Amniotic epithelial cell (primary cell): ENCODE results near the gene CORO7.

Source experiments
- DNase-seq: peaks from one replicate; pipeline ENCODE4 v3.0.0-alpha.2; 2010; ENCODE audit warnings: low read depth

CORO7 gene

DNA sequence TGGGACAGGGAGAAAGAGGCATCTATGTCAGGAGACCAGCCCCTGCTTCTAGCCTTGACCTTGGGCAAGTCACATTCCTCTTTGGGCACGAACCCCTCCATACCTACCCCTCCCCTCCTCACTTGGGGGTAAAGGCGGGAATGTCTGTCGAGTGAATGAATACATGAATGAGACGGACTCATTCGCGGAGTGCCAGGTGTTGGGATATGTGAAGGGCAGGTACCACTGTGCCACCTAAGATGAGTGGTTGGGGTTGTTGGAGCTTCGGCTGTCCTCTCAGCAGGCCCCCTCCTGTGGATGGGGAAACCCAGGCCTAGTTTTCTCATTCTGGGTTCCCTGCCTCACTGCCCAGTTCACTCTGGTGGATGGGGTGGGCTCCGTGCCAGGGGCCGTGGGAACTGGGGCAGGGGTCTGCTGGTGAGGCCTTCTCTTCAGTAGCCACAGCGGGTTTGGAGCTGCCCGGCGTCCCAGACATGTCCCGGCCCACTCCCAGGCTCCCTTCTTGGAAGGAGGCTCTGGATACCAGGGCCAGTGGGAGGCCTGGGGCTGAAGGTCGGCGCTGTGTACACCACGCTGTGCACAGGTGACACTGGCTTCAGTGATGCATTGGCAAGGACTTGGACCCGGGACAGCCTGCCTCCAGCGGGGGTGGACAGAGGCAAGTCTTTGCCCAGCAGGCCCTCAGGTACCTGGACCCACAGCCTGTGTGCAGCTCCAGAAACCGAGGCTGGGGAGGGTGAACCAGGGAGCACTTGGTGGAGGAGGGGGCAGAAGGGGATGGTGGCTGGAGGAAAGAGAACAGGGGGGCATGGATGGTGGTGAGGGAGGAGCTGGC is 94.9 kb downstream of the CORO7 start:
- no peak for DNase-seq

DNA sequence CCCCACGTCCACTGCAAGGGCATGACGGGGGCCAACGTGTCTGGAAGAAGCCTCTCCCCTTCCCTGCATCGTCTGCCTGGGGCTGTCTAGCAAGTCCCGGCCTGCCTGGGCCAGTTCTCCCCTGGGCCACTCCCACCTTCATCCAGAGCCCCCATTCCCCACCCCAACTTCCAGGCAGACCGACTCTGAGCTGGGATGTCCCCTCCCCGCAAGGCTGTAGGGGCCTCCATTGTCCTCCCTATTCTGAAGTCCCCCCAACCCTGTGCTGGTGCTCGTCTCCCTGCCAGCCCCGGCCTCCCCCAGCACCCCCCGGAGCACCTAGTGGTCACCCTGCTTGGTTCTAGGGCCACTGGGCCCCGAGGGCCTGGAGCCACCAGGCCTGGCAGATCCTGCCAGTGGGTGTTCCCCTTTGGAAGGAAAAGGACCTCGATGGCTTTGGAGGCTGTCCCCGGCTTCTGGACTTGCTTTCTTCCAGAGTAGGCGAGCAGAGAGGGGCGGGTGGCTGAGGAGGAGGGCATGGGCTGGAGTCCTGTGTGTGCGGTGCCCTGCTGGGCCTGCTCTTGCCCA is 95.7 kb downstream of the CORO7 start:
- no peak for DNase-seq

DNA sequence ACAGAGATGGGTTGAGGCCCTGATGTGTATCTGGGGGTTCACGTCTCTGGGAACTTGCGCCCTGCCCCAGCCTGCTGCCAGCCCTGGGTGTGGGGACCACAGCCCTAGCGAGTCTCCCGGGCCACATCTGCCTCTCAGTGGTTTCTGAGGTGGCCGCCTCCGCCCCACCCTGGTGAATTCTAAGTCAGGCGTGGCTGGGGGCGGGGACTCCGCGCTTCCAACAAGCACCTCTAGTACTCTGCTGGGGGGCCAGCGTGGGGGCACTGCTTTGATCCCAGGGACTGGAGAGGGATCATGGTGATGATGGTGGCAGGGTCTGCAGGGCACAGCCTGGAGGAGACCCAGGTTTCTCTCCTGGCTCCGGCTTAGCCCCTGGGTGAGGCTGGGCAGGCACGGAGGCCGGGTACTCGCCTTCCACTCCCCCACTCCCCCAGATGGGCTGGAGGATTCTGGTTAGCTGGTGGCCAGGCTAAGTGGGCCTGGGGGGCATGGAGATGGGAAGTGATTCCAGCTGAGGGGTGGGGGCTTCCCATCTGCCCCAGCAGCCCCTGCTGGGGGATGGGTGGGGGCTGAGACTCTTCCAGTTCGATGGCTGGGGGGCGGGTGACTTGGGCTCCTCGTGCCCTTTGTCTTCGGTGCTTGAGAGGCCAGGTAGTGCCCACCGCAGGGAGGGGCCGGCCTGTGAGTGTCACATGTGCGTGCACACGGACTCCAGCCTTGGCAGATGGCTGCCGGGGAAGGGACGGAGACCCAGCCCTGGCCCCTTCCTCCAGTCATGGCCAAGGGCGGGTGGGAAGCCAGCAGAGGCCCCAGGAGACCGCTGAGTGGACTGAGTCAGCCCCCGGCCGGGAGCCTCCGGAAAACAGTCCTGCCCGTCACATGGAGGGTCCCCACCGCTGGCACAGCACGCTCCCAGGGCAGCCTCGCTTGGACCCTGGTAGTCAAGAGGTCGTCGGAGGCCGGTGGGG is 96.7 kb downstream of the CORO7 start:
- no peak for DNase-seq

DNA sequence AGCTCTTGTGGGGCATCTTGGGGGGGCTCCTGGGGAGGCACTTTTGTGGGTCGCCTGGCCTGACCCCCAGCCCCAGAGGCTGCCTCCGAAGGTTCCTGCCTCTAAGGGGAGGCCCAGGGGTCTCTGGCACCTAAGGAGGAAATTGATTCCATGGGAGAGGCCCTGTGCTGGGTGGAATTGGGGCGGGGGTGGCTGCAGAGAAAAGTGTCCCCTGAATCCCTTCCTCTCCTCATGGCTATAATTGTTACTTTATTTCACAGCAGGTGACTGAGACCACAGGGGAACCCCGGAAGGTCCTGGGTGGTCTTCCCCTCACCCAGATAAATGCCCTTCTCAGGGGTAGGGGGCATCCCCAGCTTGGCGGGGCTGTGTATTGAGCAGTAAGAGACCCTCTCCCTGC is 97.4 kb downstream of the CORO7 start:
- no peak for DNase-seq

DNA sequence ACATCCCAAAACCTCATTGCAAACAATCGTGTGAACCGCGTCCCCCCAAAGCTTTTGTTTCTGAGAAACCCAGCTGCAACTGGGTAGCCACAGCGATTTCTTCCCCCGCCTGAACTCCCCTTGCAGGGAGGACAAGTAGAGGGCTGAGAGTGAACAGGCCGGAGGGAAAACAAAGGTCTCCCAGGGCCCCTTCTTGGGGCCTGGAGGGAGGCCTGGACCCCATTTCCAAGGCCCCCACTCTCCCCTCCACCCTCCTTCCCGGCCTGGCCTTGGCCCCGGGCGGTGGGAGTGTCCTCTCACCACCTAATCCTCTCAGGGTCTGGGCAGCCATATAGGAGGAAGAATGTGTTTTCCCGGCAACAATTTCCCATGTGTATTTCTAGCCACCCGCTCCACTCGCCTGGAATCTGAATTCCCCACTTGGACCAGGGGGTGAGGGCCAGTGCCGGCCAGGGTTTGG is 97.9 kb downstream of the CORO7 start:
- DNase-seq, result no peak

DNA sequence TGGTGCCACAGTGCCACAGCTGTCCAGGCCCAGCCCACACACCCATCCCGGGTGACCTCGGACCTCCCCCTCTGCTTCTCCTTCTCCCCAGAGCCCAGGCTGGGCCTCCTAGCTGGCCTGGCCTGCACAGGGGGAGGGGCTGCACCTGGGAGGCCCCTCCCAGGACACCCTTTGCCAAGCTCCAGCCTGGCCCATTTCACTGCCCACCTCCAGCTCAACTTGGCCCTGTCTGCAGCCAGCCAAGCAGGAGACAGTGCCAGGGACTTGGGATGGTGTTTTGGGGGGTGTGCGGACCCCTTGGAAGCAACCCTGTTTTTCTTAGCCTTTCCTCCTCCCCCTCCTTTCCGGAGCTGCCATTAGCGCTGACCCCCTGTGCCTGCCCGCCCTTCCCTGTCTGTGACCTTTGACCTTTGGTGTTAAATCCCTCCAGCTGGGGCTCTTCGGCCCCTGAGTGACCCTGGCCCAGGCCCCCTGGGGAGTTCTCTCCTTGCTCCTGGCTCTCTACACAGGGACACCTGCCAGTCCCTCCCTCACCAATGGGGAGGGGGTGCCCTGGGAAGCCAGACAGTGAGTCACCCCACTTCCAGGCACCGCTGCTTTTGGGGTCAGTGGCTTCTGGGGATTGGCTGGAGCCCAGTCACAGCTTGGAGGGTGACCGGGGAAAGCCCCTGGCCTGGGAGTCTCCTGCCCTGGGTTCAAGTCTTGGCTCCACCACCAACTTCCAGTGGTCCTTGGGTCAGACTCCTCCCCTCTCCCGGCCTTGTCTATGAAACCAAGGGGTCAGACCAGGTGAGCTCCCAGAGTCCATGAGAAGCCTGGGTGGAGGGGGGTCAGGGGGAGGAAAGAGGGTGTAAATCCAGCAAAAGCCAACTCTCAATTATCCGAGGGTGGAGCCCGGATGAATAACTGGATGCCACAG is 98.6 kb downstream of the CORO7 start:
- DNase-seq, result no peak

DNA sequence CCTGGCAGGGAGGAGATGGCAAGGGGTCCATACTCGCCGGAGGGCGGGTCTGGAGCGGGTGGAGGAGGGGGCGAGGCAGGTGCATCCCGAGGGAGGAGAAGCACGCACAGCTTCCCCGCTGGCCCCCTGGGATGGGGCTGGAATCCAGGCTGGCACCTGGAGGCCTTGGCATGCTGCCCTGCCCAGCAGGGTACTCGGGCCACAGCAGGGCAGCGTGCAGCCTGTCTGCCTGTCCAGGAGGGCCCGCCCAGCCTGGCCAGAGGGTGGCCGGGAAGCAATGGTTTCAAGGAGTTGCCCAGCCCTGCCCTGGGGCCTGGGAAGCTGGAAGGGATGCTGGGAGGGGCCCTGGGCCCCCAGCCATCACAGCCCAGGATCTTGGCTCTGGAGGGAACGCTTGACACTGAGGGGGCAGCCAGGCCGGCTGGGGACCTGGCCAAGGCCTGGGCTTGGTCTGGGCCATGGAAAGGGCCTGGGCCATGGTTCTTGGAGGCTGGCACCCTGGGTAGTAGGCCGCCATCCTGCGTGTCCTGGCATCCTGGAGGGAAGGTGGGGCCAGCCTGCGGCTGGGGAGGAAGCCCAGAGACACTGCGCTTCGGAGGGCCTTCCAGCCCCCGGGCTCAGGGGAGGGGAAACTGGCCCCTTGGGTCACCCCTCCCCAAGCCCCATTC is 99.4 kb downstream of the CORO7 start:
- DNase-seq, result no peak

DNA sequence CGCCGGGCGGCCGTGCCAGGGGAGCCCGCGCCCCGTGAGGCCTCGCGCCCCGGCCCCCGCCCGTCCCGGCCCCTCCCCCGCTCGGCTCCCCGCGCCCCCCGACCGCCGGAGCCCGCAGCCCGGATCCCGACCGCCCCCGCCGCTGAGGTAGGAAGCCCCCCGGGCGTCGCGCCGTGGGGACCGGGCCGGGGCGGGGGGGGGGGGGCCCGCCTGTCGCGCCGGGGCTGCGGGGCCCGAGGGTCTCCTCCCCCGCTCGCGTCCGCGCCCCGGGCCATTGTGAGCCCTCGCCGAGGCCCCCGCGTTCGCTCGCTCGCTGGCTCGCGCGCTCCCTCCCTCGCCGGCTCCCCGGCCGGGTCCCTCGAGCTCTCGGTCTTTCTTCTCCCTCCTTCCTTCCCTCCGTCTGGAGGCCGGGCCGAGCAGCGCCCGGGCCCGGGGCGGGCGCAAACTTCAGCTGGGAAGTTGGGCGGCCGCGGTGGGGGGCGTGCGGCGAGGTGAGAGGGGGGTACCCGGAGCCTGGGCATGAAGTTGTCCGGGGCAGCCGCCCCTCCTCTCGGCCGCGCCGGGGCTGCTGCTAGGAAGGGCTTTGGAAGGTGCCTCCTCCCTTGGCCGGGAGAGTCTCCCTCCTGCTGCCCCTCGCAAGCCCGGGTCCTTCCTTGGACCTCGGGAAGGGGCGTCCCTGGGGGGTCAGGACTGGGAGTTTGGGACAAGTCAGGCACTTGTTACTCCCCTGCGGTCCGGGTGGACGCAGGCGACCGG is 100.1 kb downstream of the CORO7 start:
- no peak for DNase-seq

DNA sequence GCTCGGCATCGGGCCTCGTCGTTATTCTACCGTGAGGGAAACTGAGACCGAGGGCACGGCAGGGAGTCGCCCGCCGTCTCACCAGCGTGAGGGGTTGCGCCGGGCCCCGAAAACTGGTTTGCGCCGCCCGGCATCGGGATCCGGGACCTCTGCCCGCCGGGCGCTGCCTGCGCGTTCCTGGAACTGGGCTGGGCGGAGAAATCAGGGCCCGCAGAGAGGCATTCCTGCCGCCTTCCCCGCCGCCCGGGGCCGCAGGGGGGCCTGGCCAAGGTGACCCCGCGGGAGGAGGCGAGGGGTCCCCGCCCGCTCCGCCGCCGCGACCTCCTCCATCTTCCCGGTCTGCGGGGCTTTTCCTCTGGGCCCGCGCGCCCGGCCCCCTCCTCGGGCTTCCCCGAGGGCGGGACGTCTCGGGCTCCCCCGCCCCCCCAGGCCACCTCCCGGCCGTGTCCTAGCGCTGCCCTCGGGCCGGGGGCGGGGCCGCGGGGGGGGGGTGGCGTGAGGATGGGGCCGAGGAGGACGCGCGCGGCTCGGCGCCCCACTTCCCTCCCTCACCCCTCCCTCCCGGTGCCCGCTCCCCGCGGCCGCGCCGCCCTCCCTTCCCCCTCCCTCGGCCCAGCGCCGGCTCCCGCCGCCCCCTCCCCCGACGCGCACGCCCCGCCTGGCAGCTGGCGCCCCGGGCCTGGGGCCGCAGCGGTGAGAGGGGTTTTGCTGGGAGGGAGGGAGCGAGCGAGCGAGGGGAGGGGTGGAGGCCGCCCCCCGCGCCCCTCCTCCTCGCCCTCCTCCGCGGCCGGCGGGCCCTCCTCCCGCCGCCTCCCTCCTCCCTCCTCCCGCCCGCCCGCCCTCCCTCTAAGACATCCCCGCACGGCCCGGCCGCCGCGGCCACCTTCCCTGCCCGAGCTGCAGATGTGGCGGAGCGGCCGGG is 100.9 kb downstream of the CORO7 start, which contains the start of gene GLIS2:
GLIS2 (plus strand) TSS at position 882 of the 922 bp plus-strand sequence. CDS start 16,214 bp downstream, outside the sequence.
- DNase-seq, result peak; percentile 80

DNA sequence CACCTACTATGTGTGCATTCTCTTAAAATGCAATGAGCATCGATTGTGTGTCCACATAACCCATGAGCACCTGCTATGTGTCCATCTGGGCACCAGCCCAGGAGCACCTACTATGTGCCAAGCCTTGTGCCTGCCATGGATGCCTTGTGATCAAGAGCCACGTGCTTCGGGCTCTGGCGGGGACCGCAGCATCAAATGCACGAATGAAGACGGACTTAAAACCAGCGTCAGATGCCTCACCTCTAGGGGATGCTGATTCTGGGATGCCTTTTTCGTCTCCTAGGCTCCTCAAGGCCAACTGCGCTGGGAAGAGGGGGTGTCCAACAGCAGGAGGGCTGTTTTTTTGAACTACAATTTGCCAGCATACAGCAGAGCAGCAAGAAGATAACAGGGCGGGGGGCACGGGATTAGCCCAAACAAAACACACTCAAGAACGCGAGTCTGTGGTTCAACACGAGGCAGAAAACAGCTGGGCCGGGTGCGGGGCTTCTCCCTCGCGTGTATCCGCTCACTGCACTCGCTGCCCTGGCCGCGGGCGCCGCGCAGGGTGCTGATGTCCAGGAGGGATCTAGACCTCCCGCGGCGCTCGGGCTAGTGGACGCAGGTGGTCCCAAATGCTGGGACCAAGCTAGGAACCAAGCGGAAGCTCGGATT is 101.7 kb downstream of the CORO7 start:
- DNase-seq, result peak; percentile 52

DNA sequence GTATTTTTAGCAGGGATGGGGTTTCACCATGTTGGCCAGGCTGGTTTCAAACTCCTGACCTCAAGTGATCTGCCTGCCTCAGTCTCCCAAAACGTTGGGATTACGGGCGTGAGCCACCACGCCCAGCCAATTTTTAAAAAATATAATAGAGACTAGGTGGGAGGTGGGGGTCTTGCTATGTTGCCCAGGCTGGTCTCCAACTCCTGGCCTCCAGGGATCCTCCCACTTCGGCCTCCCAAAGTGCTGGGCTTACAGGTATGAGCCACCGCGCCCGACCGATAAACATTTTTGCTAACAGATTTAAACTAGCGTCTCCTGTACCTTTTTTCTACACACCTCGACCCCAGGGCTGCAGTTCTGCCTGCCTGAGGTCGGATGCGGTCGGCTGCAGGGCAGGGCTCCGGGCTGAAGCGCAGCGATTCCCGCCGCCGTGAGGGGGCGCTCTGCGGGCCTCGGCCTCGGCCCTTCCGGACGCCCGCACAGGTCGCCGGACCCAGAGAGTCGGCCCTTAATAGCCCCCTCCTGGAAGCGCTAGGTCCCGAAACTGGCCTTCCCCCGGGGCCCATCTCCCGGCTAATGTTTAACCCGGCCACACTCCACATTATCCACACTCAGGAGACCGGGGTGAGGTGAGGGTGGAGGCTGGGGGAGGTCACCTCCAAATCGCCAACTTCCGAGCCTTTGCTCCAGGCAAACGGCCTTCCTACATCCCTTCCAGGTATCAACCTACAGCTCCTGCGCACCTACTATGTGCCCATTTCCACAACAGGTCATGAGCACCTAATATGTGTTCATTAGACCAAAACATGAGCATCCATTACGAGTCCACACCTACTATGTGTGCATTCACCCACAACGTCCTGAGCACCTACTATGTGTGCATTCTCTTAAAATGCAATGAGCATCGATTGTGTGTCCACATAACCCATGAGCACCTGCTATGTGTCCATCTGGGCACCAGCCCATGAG is 102.5 kb downstream of the CORO7 start:
- DNase-seq, result peak; percentile 50

DNA sequence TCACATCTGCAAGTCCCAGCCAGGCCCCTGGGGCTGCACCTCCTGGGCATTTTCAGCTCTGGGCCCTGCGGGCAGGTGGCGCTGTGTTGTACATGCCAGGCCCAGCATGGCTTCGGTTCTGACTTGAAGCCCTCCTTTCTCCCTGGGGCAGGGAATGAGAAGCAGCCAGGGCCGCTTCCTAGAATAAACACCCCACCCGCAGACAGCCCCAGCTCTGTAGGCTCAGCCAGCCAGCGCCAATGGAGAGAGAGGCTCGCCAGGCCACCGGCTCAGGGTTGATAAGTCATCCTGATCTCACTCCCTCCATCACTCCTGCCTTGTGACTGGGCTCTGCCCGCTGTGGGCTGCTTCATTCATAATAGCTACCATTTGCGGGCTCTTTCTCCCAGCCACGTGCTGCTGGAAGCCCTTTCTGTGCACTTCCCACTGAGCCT is 106.5 kb downstream of the CORO7 start:
- DNase-seq, result peak; percentile 84

DNA sequence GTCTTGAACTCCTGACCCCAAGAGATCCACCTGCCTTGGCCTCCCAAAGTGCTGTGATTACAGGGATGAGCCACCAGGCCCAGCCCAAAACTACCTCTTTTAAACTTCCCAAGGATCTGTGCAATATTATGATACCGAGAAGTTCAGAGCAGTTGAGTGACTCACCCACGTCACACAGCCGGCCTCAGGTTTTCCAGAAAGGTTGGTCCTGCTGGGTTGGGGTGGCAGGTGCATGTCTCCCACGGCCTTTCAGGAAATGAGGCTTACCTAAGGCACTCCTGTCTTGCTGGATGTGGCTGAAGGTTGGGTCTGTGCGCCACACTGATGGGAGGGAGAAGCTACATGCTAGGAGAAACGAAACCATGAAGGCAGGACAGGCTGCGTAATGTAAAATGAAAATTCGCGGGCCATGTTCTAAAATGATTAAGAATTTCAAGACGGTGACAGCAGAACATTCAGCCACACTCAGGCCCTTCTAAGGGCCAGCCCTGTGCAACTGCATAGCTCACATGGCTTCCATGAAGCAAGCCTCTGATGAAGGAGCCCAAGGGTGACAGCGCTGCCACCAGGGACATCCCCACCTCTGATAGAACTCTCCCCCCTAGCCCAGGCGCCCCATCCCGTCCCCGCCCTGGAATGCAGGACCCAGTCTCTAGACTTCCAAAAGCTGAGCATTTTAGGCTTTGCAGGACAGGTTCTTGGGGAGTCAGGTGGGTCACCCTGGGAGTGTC is 107.1 kb downstream of the CORO7 start:
- no peak for DNase-seq

DNA sequence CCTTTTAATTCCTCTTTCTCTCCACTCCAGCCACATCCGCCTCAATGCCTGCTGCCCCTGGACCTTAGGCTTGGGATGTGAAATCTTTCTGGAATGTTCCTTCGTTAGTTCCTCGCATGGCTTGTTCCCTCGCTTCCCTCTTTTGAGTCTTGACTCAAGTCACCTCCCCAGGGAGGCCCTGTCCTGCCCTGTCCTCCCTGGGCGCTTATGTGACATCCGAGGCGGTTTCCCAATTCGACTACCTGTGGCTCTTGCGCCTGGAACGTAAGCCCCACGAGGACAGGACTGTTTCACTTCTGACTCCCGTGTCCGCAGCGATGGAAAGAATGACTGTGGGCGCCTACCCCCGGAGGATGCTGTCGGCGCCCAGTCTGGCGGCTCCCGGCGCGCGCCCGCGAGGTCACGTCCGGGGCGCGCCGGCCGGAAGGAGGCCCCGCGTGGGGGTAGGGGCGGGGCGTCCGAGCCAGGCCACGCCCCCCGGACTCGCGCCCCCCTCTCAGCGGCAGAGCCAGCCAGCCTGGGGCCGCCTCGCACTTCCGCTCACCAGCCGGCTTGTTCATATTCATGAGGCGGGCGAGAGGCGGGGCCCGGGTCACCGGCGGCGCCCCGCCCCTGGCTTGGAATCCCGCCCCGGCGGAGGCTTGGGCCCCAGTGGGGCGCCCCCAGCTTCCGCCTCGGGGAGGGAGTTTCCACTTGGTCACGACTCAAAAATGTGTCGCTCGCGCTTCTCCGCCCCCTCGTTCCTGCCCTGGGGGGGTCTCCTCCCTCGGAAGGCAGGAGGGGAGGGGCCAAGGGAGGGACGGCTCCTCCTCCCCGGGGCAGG is 109.0 kb downstream of the CORO7 start:
- peak; percentile 96 for DNase-seq

DNA sequence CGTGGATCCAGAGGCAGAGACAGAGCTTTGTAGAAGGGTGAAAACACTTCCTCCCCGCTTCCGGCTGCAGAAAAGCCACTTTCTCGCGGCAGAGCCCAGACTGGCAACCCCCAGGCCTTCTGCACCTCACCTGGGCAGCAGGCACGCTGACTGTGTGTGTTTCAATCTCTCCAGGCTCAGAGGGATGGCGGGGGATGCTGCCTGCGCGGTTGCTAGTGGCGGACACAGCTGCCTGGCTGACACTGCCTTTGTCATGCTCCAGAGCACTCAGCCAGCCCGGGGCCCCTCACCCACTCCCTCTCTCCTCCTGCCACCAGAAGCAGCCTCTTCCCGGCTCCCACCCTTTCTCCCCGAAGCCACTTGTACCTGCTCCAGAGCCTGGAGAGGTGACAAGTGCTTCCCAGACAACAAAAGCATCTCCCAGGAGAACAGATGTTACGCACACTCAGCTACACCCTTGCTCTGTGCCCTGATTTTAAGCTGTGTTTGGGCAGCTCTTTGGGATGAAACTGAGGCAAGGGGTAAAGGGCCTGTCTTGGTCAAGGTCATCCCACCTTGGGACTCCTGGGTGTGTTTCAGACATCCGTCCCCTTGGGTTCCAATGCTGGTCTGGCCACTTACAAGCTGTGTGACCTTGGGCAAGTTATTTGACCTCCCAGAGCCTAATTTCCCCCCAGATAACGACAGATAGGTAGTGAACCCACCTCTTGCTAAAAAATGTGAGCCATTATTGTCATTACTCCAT is 109.8 kb downstream of the CORO7 start:
- no peak for DNase-seq
